GM10847 (cell line): ENCODE data around the gene PNLDC1.

Experiments
- POLR2A ChIP-seq: IDR thresholded peaks from 2 replicates; pipeline ENCODE4 v1.6.1; 2011; ENCODE audit not compliant: insufficient read length; ENCODE audit errors: extremely low read depth

Gene PNLDC1

DNA sequence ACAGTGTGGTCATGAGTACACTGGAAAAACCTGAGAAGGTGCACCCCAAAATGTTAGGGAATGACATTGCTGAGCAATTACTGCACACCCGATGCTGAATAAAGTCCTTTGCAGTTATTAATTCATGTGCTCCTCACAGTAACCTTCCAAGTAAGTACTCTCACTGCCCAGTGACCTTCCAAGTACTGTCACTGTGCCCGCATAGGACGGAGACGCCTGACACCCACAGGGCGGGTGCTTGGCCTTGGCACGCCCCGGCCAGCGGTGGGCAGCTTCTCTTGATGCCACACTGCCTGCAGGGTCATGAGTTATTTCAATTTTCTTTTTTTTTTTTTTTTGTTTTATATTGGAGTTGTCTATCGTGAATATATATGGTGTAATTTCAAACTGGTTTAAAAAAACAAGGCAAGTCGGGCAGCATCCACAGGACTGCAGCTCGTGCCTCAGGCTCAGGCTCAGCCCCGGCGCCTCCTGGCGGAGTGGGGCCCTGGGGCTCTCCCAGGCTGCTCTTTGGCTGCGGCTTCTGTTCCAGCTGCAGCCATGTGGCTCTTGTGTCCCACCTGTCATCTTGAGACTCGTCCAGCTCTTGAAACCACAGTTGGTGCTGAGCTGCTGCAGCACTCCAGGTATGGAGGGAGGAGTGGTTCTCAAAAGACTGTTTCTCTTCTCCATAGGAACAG, 27.0 kb downstream of the PNLDC1 start:
- TF ChIP-seq POLR2A: no peak

- no peak for TF ChIP-seq POLR2A
These were observed 28.0 kb downstream of the PNLDC1 start for GRCh38 chr6:159828074-159828473.

DNA sequence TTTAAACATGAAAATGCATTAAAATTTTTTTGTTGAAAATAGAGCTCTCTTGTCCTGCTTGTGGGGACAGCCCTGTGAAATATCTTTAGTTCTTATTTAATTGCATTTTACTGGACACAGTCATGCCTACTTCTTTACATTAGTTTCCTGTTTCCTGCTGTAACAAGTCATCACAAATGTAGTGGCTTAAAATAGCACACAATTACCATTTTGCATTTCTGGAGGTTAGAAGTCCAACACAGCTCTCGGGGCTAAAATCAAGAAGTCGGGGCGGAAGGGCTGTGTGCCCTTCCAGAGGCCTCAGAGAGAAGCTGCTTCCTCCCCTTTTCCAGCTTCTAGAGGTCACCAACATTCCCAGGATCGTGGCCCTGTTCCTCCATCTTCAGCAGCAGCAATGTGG, 29.4 kb downstream of the PNLDC1 start:
- TF ChIP-seq POLR2A: no peak

DNA sequence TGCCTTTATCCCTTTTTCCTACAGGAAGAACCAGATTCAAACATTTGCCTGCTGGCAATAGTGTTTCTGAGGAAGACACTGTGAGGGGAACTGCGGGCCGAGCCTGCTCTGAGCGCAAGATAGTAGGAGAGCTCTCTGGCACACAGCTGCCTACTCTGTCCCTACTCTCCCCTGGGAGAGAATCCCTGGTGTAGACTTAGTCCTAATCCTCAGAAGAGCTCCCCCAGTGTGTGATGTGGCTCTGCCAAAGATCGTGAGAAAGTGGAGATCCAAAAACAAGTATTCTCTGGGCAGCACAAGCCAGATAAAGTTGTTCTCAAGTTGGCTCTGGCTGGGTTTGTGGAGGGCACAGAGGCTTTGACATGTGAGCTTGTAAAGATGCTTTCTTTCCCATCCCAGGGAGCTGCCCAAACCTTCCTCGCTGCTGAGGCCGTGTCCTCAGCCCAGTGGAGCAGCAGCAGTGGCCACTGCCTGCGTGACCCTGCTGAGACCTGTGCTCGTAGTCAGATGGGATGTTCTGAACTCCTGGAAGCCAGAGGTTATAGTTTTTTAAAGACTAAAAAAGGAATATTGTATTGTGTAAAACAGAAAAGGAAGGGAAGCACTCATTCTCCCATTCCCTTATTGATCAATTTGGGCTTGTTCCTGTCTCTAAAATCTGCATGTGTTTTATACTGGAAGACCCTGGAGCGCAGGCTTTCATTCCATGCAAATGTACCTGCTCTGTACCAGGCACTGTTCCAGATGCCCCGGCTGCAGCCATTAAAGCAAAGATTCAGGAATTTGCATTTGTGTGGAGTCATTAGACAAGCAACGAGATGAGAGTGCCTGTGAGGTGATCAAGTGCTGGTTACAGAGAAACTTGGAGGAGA, 30.7 kb downstream of the PNLDC1 start:
- TF ChIP-seq POLR2A: no peak

DNA sequence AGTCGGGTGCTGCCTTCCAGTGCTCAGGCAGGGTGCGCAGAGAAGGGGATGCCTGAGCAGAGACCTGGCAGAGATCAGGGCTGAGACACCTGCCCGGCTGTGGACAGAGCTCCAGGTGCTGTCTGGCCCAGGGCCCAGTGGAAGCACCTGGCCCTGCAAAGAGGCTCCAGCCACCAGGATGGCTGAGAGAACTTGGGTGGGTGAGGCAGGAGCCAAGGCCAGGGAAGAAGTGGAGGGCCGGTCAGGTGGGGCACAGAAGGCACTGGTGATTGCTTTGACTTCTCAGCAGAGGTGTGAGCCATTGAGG, 31.2 kb downstream of the PNLDC1 start:
- no peak for TF ChIP-seq POLR2A

DNA sequence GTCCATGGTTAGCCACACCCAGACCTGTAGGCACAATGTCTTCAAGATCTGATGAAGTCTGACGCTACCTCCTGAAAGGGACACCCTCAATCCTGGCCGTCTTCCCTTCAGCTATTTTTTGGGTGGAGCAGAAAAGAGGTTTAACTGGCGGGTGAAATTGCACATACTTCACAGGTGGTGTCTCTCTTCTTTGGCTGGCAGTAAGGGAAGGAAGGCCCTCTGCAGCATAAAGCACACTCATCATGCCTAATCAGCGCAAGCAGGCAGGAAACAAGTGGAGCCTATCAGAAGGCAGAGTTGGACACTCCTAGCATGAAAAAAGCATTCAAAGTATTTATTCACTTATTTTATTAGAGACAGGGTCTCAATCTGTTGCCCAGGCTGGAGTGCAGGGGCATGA, 32.9 kb downstream of the PNLDC1 start:
- no peak for TF ChIP-seq POLR2A

- TF ChIP-seq POLR2A: no peak
These were observed 33.5 kb downstream of the PNLDC1 start for GRCh38 chr6:159833556-159833955.

- TF ChIP-seq POLR2A: no peak
These were observed 34.0 kb downstream of the PNLDC1 start for GRCh38 chr6:159833997-159834603.

- no peak for TF ChIP-seq POLR2A
These were observed 36.8 kb downstream of the PNLDC1 start for GRCh38 chr6:159836718-159837490.

DNA sequence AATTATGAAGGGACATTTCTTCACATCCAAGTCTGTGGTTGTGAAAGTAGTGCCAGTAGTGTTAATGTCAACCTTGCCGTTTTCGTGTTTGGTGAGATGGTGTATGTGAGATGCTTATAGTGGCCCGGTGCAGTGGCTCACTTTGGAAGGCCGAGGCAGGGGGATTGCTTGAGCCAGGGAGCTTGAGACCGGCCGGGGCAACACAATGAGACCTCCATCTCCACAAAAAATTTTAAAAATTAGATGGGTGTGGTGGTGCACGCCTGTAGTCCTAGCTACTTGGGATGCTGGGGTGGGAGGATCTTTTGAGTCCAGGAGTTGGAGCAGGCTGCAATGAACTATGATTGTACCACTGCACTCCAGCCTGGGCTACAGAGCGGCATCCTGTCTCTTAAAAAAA, 37.4 kb downstream of the PNLDC1 start:
- no peak for TF ChIP-seq POLR2A

GRCh38 chr6:159838020-159838744, 38.1 kb downstream of the PNLDC1 start:
- no peak for TF ChIP-seq POLR2A

- no peak for TF ChIP-seq POLR2A
These were observed 42.0 kb downstream of the PNLDC1 start for GRCh38 chr6:159842035-159842434.

DNA sequence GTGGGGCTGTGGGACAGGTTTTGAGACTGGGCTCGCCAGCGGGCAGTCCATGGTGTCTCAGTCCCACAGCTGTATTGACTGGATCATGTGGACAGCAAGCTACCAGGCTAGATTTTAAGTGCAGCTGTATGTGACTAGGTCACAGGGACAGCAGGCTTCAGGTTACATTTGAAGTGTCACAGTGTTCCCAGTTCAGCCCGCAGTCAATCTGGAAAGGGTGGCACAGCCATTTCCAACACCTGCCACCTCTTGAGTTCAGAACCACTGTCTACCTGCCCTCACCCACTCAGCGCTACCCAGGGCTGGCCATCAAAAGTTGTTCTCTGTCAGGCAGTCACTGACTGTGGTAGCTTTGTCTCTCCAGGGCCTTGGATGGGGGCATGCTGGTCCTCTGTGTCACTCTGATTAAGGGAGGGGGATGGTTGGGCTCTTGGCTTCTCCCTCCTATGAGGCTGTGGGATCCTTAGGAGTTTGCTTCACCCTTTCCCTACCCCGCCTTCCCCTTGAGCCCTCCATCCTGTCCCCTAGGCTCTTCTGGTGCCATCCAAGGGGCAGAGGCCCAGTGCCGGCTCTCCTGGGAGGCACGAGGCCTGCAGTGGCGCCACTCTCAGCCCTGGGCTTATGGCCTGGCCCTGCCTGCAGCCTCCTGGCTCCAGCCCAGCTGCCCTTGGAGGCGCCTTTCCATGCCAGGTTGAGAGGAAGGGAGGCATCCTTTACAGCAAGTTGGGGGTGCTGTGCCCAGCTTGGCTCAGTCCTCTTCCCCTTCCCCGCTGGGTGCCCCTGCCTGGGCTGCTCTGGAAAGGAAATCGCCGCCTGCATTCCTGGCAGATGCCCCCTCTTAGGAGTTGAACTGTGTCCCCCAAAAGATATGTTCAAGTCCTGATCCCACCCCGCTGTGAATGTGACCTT, 44.9 kb downstream of the PNLDC1 start:
- TF ChIP-seq POLR2A: no peak

- TF ChIP-seq POLR2A: no peak
These were observed 52.8 kb downstream of the PNLDC1 start for GRCh38 chr6:159852877-159853276.

- no peak for TF ChIP-seq POLR2A
These were observed 53.7 kb downstream of the PNLDC1 start for GRCh38 chr6:159853754-159854153.
